ENCODE results near the gene LBX2.

The LBX2 gene

DNA sequence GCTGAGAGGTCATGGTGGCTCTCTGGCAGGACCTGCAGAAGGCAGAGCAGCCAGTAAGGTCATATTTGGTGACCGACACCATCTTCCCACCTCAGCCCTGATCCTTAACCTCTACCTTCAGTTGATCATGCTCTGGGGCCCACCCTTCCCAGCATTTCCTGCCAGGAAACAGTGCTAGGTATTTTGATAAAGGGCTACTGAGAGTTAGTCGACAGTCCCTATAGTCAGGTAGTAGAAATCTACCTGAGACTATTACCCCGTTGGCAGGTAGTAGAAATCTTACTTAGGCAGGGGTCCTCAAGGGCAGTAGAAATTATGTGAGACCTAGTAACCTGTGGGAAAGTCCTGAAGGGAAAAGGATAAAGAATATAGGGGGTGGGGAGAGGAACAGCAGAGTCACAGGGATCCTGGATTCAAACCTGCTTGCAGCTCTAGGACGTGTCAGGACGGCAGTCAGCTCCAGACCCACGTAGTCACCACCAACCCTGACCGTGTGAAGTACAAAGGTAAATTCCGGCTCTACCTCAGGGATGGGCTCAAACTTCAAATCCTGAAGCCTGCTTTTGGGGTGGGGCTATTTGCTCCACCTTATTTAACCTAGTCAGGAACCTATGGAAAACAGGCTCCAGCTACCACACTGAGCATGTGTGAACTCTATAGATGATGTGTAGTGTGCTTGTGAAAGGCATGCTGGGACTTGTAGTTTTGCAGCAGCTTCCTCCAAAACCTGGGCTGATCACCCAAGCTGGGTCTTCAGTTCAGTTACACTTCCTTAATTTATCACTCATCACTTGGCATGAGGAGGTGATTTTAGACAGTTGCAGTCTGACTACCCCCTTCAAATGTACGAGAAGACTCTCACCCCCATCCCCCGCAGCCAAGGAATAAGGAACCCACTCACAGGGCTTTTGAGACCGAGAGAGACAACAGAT, 26.6 kb upstream of the LBX2 start, which contains the start of gene DQX1:
Gene DQX1 (minus strand): TSS at position 515 of the 932 bp plus-strand sequence. CDS start 502 bp downstream, at position 13.
- peak; percentile 52 to 55 for DNase-seq

DNA sequence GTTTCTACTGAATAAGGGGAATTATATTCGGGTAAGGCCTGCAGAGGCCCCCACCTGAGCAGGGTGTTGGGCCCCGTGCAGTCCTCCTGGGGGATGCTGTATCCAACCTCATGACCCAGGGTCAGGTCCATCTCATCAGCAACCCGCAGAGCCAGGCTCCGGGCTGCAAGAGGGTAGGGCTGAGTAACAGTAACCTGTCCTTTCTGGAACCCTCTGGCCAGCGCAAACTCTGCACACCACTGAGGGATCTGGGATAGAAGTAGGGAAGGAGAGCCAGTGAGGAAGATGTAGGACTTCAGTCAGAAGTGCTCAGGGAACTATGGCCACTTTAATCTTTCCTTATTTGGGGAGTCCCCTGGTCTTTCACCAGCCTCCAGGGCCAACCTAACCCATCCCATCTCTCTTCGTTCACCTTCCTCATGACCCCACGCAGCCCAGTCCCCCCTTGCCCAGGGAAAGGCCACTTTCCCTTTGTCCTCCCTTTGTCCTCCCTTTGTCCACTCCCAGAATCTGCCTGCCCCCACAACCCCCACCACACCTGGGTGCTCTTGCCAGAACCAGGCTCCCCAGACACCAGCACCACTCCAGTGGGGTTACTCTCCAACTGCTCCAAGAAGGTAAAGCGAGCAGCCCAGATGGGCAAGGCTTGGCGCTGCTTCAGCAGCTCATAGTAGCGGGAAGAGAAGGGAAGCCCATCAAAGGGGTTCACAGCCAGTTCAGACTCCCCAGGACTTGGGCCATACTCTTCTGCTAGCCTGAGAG, 25.7 kb upstream of the LBX2 start:
- DNase-seq, result no peak

DNA sequence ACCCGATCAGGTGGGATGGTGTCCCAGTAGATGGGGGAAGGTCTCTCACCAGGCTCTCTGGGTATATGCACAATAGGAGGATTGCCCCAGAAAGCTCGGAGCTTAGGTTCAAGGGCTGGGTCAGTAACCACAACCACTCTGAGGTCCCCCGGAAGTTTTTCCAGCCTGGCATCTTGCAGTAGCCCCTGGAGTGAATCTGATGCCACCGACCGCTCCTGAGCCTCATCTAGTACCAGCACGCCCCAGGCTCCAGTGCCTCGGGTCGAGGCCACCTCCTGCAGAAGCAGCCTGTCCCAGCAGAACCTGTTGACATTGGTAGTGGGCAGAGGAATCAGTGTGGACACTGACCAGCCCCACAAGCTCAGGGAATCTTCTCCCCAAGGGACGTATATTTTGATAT, 24.6 kb upstream of the LBX2 start:
- no peak for DNase-seq

DNA sequence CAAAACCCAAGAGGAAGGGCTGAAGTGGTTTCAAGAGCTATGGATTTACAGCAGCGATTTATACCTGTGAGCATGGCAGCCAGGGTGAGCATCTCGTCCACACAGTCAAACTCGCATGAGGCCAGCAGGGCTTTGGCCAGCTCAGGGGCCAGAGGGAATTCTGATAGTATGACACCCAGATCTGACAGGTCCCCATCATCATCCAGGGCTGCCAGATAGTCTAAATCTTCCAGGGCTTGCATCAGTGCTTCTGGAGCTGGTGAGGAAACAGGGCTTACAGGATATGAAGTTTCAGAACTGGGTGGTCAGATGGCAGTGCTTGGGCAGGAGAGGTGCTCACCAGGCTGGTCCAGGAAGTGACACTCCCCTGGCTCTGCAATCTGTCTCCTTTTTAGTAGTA, 23.1 kb upstream of the LBX2 start:
- no peak for DNase-seq

DNA sequence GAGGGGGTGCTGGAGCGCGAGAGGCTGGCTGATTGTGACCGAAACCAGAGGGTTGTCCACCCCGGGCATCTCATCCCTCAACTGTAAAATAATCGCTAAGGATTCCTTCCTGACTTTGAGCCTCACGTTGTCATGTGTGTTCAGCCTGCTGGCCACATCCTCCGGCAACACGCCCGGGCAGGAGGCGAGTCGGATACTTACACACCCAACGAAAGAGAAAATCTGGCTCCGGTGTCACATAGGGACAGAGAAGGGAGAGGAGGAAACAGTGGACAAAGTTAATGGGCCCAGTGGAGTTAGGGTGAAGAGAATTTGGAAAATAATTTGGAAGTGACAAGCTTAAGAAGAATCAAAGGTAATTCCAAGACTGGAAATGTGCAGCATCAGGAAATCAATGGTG, 17.2 kb upstream of the LBX2 start:
- no peak for DNase-seq

DNA sequence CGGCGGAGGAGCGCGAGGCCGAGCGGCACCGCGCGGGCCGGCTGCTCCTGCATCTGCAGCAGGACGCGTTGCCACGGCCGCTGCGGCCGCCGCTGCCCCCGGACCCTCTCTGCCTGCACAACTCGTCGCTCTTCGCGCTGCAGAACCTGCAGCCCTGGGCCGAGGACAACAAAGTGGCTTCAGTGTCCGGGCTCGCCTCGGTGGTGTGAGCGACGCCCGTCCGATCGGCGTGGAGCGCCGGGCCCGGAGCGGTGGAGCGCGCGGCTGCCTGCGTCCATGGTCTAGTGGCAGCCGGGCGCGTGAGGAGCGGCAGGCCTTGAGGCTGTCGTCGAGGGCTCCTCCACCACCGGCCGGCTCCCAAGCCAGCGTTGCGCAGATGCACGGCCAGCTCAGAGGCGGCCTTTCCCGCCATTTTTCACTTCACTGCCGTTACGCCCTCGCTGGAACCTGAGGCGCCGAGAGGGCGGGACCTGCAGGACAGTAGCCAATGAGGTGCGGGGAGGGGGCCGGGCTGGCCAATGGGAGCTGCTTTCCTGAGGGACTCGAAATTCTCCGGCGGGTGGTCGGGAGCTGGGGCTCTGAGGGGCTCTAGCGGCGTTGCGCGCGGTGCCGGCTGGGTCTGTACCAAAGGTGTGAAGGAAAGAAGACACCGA, 16.7 kb upstream of the LBX2 start:
- peak; percentile 58 to 64 for DNase-seq

DNA sequence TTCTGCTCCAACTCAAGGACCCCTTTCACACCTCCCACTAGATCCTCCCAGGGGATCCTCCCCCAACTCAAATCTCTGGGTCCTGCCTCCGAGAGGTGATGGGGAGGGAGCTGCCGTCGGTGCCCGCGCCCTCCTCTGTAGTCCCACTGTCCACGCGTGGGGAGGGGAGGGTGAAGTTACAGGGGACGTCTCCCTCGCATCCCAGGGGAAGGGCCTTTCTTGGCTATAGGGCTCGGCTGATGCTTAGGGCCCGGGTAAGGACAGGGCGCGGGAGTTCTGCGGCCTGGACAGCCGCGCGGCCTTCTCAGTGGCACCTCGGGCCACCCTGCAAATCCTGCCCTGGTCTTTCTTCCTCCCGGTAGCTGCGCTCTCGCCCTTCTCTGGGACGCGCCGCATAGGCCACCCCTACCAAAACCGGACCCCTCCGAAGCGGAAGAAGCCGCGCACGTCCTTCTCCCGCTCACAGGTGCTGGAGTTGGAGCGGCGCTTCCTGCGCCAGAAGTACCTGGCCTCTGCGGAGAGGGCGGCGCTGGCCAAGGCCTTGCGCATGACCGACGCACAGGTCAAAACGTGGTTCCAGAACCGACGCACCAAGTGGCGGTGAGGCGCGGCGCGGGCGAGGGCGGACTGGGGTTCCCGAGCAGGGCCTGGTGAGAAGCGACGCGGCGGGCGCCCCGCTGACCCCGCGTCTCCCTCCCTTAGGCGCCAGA, 16.0 kb upstream of the LBX2 start:
- DNase-seq, result no peak

DNA sequence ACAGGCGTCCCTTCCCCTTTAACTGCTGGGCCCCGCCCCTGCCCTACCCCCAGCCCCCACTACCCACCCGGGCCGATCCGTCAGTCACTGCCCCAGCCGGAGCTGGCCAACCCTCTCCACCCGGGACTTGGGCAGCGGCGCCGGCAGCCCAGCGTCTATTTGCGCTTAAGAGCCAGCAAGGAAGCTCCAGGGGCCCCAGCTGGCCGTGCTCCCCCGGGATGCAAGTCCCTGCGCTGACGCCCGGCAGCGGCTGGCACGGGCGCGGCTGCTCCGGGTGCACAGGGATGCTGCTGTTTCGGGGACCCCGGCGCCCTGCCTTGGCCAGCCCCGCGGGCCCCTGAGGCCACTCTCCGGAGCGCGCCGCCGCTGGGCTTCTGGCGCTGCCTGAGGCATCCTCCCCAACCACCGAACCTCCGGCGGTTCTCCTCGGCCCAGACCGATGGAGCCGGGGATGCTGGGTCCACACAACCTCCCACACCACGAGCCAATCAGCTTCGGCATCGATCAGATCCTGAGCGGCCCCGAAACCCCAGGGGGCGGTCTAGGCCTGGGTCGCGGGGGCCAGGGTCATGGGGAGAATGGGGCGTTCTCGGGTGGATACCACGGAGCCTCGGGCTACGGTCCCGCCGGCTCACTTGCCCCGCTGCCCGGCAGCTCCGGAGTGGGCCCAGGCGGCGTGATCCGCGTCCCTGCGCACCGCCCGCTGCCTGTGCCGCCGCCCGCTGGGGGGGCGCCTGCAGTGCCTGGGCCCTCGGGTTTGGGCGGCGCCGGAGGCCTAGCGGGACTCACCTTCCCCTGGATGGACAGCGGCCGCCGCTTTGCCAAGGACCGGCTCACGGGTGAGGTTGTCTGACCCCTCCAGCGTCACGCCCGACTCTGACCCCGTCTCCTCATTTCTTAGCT, 15.2 kb upstream of the LBX2 start, which contains the start of gene TLX2:
Gene TLX2 (plus strand): TSS at position 83 of the 903 bp plus-strand sequence. CDS start 357 bp downstream, at position 440.
- DNase-seq, result no peak

DNA sequence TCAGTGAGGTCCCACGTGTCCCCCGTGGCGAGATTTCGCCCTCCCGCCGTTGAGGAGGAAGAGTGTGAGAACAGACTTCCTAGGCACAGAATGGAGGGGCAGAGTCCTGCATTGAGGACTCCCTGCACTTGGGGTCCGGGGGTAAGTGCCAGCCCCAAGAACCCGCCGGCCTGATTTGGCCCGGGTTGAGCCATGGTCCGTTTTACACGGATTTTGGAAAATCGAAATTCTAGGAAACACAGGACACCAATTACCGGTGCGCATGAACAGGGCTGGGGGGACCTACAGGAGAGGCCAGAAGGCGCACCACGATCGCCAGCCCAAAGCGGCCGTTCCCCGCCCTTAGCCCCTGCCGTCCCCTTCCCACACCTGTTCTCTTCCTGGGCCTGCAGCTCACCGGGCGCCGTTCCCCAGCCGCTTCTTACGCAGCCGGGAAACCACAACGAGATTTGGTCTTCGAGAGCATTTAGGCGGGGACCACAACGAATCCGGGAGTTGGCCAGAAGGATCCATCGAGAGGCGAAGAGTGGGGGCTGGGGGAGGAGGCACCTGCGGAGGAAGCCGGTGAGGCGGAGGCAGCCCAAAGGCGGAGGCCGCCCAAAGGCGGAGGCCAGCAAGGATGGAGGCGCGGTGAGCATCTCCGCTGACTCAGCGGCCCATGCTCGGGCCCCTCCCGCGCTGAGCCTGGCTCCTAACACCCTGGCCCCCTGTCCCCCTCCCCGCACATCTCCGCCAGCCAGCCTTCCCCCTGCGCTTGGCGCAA, 14.4 kb upstream of the LBX2 start:
- no peak for DNase-seq

DNA sequence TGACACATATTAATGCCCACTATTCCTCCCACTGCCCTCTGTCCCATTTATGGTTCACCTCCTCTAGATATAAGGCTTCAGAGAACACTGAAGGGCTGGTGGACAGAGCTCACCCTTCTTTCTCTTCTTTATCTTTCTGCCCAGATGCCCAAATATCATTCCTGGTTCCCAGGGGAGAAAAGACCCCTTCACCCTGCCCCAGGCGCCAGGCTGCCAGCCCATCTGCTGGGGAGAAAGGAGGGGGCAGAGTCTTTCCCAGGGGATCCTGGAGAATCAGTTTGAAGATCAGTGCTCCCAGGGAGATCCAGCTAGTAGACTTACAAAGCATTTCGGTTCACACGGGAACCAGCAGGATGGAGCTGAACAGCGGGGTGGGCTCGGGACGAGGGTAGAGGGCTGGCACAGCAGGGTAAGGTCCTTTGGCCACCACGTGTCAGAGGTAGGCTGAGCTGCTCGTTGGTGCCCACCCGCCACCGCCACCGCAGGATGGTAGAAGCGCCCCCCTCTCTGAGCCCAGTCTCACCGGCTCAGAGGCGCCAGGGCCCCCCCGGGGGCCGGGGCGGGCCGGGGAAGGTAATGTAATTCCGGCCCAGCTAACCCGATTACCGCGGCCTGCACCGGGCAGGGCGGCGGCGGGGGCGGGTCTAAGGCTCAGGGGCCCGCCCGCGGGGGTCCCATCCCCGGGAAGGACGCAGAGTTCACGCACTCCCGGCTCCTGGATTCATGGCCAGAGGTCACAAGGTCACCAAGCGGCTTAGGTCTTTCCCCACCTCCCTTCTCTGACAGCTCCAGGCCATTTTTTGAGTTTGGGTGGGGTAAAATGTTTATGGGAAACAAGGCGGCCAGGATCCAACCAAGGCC, 13.6 kb upstream of the LBX2 start:
- no peak for DNase-seq

DNA sequence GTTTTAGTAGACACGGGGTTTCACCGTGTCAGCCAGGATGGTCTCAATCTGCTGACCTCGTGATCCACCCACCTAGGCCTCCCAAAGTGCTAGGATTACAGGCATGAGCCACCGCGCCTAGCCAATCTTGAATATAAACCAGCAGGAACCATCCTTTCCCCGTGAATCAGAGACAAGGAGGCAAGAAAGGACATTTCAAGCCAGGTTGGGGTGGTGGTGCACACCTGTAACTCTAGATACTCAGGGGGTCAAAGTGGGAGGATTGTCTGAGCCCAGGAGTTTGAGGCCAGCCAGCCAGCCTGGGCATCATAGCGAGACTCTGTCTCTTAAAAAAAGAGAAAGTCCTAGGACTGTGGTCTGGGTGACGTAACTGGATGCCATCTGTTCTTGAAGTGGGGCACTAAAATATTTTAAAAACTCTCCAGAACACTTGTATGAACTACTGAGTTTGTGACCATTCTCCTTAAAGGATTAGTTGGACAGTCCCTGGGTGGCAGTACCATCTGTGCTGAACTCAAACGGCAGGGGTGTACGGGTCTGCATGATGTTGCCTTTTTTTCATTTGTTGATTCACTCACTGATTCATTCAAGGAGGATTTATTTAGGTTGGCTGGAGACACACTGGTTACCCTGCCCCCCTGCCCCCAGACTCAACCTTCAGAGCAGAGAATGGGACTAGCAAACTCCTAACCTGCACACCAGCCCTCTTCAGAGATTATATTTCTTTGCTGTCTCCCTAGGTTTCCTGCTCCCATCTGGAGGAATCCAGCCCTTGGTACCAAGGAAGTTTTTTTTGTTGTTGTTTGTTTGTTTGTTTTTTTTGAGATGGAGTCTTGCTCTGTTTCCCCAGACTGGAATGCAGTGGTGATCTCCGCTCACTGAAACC, 11.9 kb upstream of the LBX2 start:
- DNase-seq, result no peak

DNA sequence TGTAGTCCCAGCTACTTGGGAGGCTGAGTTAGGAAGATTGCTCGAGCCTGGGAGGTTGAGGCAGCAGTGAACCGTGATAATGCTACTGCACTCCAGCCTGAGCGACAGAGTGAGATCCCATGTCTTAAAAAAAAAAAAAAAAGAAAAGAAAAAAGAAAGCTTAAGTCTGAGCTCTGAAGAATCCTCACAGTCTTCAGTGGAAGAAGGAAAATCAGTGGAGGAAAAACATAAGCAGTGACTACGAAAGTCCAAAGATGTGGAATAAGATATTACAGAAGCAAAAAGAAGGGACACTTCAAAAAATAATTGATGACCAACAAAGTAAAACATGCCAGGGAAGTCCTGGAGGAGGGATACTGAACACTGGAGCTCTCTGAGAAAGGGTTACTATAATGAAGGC, 10.9 kb upstream of the LBX2 start:
- DNase-seq, result no peak

DNA sequence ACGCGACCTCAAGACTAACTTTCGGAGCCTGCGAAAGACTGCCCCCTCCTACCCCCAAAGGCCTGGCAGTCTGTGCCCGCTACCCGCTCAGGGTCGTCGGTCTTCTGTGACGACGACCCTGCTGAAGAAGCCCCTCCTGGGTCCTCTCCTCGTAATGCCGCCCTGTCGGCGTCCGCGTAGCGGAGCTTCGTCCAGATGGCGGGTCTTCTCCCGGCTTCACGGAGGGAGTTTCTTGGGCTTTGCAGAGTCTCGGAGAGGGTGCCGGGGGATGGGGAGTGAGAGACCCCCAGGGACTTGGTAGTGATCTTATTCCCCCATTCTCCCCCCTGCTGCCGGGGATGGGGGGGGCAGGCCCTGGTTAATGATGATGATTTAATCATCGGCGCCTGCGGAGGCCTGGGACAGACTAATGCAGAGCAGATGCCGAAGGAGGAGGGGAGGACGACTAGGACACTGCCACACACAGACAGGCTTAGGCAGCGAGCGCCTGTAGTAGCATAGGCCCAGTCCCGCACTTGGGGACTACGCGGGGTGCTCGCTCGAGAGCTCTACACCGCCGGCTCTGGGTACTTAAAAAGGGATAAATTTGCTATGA, 8.6 kb upstream of the LBX2 start:
- DNase-seq, result no peak

DNA sequence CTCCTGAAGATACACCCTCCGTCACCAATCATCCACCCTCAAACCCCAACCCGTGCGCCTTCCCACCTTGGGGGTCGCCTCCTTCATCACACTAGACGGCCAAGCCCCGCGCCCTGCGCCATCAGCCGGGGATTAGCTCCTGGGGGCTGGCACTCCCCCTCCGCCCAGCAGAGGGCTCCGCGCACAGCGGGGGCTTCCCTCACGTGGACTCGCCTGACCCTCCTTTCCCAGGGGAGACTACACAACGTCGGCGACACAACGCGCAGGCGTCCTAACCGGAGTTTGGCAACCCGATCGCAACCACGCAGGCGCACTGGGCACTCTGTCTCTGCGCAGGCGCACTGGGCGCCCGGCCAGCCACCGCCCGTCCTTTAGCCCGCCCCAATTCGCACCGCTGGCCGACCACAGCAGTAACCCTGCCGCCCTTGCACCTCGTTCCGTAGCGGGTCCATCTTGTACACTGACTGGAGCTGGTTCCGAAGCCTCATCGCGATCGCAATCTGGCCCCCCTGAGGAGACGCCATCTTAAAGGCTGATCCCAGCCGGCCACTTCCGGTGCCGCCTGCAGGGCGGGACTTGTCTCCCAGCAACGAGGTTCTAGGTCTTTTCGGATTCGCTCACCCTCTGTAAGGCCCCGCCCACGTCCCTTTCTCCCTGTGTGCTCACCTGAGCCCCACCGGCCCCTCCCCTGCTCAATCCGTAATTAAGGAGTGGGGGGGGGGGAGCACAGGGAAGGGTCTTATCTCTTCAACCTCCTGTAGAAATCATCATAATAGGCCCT, 7.9 kb upstream of the LBX2 start, which contains the start of gene PCGF1:
Gene PCGF1 (minus strand): TSS at position 551 of the 781 bp plus-strand sequence. CDS start 27 bp downstream, at position 524.
- peak; percentile 99 for DNase-seq

DNA sequence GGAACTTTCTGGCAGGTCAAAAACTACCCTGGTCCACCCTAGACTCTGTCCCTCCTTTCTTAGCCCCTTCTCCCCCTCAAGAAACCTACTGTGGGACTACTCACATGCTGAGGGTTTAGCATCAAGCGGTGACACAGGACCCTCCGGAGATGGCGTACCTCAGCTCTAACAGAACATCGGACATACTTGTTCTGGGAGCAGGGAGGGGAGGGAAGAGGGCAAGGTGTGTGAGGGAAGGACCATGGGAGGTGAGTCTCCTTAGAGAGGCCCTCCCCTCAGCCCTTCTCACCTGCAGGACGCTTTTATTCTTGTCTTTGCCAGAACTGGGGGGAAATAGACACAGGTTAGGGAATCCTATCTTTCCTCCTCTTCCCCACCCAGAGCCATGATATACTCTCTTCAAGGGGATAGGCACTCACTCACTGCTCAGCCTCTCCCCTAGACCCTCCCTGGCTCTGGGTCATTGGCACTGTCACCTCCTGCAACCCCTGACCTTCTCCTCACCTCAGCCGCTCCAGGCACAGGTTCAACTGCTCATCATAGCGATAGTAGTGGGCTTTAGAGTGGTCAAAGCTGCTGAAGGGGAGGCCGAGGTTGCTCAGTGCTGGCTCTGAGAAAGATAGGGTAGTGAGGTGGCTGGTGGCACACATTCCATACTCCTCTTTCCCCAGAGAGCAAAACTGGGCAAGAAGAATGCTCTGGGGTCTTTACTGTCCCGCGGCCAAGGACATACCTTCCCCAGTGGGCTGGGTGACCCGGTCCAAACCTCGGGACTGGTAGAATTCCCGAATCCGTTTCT, 6.2 kb upstream of the LBX2 start:
- DNase-seq, result no peak

DNA sequence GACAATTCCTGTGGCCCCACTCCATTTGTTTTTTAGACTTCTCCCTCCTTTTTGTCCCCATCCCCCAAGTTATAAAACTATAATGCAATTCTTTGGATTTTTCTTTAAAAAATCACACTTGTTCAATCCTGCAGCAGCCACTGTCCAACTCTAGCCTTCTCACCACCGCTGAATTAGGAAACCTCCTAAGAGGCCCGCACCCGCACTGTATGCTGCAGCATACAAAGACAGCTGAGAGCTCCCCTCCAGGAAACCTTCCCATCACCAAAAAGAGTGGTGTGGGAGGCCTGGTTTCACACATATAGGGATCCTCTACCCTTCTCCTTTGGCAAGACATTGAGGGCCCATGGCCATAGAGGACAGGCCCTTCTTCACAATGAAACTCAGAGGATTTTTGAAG, 5.2 kb upstream of the LBX2 start:
- no peak for DNase-seq

Measured in inflammatory macrophage (primary cell).